ENCODE data around the gene ADCK1. TPM values are rescaled to one million over a fixed set of nuclear protein-coding genes. Genes with fewer than 3 reads are reported as not detected.

Gene ADCK1
- total RNA-seq, 1 experiment from 2014 or later = 8.8 TPM

DNA sequence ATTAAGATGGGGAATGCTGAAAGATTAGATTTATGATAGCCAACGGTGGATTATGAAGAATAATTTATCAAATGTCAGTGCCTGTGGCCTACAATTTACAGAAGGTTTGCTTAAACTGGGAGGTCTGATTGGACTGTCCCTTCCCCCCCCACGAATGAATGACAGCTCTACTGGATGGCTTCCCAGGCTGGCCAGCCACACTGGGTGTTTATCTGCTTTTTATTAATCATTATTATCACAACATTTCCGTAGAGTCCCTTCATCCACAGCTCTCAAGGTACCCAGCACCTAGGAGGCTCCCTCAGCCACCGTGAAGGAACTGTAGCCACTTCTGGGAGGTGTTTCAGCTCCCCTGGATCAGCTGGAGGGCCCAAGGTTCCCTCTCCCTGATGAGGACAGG, 78.9 kb downstream of the ADCK1 start:
- Mint-ChIP-seq H3K36me3 (ENCODE audit: insufficient read depth, unreplicated experiment) (no peaks in the 10 kb centered on the region), H3K4me1 (ENCODE audit: low read depth, unreplicated experiment) (no peaks in the 10 kb centered on the region), H3K27ac (ENCODE audit: unreplicated experiment) (no peak overlapping the region), H3K27me3 (ENCODE audit: insufficient read depth, unreplicated experiment) (no peaks in the 10 kb centered on the region), H3K4me3 (ENCODE audit: unreplicated experiment) (no peak overlapping the region), H3K9me3 (ENCODE audit: unreplicated experiment) (no peaks in the 10 kb centered on the region)
- H3K9me3 ChIP-seq = no peaks in the 10 kb centered on the region
- no peaks in the 10 kb centered on the region for H3K27me3 ChIP-seq (replicated peaks; ENCODE audit: control insufficient read depth, insufficient read depth, low read length)
- DNase-seq = no peak
- POLR2A ChIA-PET = no interaction called here
- H3K4me3 ChIP-seq (ENCODE audit: low read depth, low read length) = no peak overlapping the region
- BruUV-seq (replicated peaks) = no TSS peak
- H3K36me3 ChIP-seq (ENCODE audit: control insufficient read depth, insufficient read depth, low read length) = no peaks in the 10 kb centered on the region
- intact Hi-C loops (cut with micrococcal nuclease; ENCODE audit: unreplicated experiment) = no loop called here
- TF ChIP-seq CTCF (IDR thresholded peaks at IDR 0.05; ENCODE audit: insufficient read depth in 1 of 2, low read depth in 1 of 2, low read length in 1 of 2, severe bottlenecking in 1 of 2, unreplicated experiment in 1 of 2) = no peak
- CTCF ChIA-PET = interaction anchor here (0.6 kb wide), 1 partner anchor 17 kb away, joined by 3 read pairs; no protein-coding TSS in a partner anchor
- H3K4me1 ChIP-seq = no peaks in the 10 kb centered on the region

DNA sequence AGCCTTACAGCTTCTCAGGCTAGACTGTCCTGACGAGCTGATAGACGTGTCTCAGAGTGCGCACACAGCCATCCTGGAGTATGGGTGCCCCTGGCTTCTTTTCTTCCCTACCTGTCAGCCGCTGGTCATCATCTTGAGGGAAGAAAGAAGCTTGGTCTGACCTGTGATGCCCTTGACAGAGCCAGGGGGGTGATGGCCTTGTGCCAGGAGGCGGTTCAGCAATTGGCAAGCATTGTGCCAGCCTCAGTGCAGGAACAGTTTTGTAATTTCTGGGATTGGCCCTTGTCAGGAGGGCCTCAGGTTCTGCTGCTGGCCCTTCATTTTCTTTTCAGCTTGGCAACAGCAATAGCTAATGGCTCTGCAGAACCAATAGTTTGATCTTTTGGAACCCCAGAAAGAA, 80.1 kb downstream of the ADCK1 start:
- no peak for DNase-seq
- intact Hi-C loops (cut with micrococcal nuclease; ENCODE audit: unreplicated experiment) = no loop called here
- no peaks in the 10 kb centered on the region for H3K36me3 Mint-ChIP-seq (ENCODE audit: insufficient read depth, unreplicated experiment)
- no peaks in the 10 kb centered on the region for H3K9me3 Mint-ChIP-seq (ENCODE audit: unreplicated experiment)
- no peaks in the 10 kb centered on the region for H3K4me1 Mint-ChIP-seq (ENCODE audit: low read depth, unreplicated experiment)
- no TSS peak for BruUV-seq (replicated peaks)
- no peaks in the 10 kb centered on the region for H3K27me3 Mint-ChIP-seq (ENCODE audit: insufficient read depth, unreplicated experiment)
- H3K27ac Mint-ChIP-seq (ENCODE audit: unreplicated experiment) = no peak overlapping the region
- ChIA-PET POLR2A (no interaction called here), CTCF (no interaction called here)
- H3K4me3 Mint-ChIP-seq (ENCODE audit: unreplicated experiment) = no peak overlapping the region
- Histone ChIP-seq H3K27me3 (replicated peaks; ENCODE audit: control insufficient read depth, insufficient read depth, low read length) (no peaks in the 10 kb centered on the region), H3K36me3 (ENCODE audit: control insufficient read depth, insufficient read depth, low read length) (no peaks in the 10 kb centered on the region), H3K4me3 (ENCODE audit: low read depth, low read length) (no peak overlapping the region), H3K9me3 (no peaks in the 10 kb centered on the region), H3K4me1 (no peaks in the 10 kb centered on the region)
- TF ChIP-seq CTCF (IDR thresholded peaks at IDR 0.05; ENCODE audit: insufficient read depth in 1 of 2, low read depth in 1 of 2, low read length in 1 of 2, severe bottlenecking in 1 of 2, unreplicated experiment in 1 of 2) = no peak

- TF ChIP-seq CTCF (IDR thresholded peaks at IDR 0.05; ENCODE audit: insufficient read depth in 1 of 2, low read depth in 1 of 2, low read length in 1 of 2, severe bottlenecking in 1 of 2, unreplicated experiment in 1 of 2) = no peak
- Histone ChIP-seq H3K4me1 (no peaks in the 10 kb centered on the region), H3K9me3 (no peaks in the 10 kb centered on the region), H3K4me3 (ENCODE audit: low read depth, low read length) (no peak overlapping the region), H3K36me3 (ENCODE audit: control insufficient read depth, insufficient read depth, low read length) (no peaks in the 10 kb centered on the region), H3K27me3 (replicated peaks; ENCODE audit: control insufficient read depth, insufficient read depth, low read length) (no peaks in the 10 kb centered on the region)
- Mint-ChIP-seq H3K4me3 (ENCODE audit: unreplicated experiment) (no peak overlapping the region), H3K36me3 (ENCODE audit: insufficient read depth, unreplicated experiment) (no peaks in the 10 kb centered on the region), H3K27me3 (ENCODE audit: insufficient read depth, unreplicated experiment) (no peaks in the 10 kb centered on the region), H3K9me3 (ENCODE audit: unreplicated experiment) (no peaks in the 10 kb centered on the region), H3K4me1 (ENCODE audit: low read depth, unreplicated experiment) (no peaks in the 10 kb centered on the region), H3K27ac (ENCODE audit: unreplicated experiment) (no peak overlapping the region)
- ChIA-PET CTCF (no interaction called here), POLR2A (no interaction called here)
- intact Hi-C loops (cut with micrococcal nuclease; ENCODE audit: unreplicated experiment) = no loop called here
- no TSS peak for BruUV-seq (replicated peaks)
- no peak for DNase-seq
Observed at GRCh38 chr14:77882098-77882497, 82.2 kb downstream of the ADCK1 start.
